Measurements from ENCODE around the gene DENND4A.

DENND4A gene

GRCh38 chr15:65773386-65774111 lies 18.5 kb downstream of the DENND4A start:
- H4K20me1 ChIP-seq (ENCODE audit: low read depth, low read length): no peaks in the 10 kb centered on the region
- H3K4me2 ChIP-seq (ENCODE audit: low read depth, low read length, poor library complexity, severe bottlenecking): peak overlapping the region; percentile 48
- TF ChIP-seq EZH2phosphoT487 (conservative IDR thresholded peaks at IDR 0.05; ENCODE audit: low read length): no peak
- no peak for TF ChIP-seq CTCF (IDR thresholded peaks at IDR 0.05; ENCODE audit: insufficient read depth, low read length, poor library complexity, severe bottlenecking)

GRCh38 chr15:65772930-65773329 lies 19.2 kb downstream of the DENND4A start:
- H3K9me3 ChIP-seq (ENCODE audit: insufficient read depth, low read length): no peaks in the 10 kb centered on the region
- TF ChIP-seq CTCF (IDR thresholded peaks at IDR 0.05; ENCODE audit: insufficient read depth, low read length, poor library complexity, severe bottlenecking) (no peak), EZH2phosphoT487 (conservative IDR thresholded peaks at IDR 0.05; ENCODE audit: low read length) (no peak)
- 0 out of 2 replicates have a peak, but pooled peaks cover 8% of the 10 kb centered on the region for H3K36me3 ChIP-seq (ENCODE audit: low read length)
- no peaks in the 10 kb centered on the region for H3K27me3 ChIP-seq (ENCODE audit: low read length)
- H3K79me2 ChIP-seq (ENCODE audit: insufficient read depth, low read length): peaks cover 99% of the 10 kb centered on the region
- peak overlapping the region; percentile 48 for H3K4me2 ChIP-seq (ENCODE audit: low read depth, low read length, poor library complexity, severe bottlenecking)
- H3K27ac ChIP-seq (ENCODE audit: low read depth, low read length): peak overlapping the region; percentile 76
- H4K20me1 ChIP-seq (ENCODE audit: low read depth, low read length): no peaks in the 10 kb centered on the region
- no peak overlapping the region for H2AFZ ChIP-seq (ENCODE audit: low read depth, low read length, severe bottlenecking)
- peaks cover 57% of the 10 kb centered on the region for H3F3A ChIP-seq (ENCODE audit: insufficient read depth)
- no peak overlapping the region for H3K4me3 ChIP-seq (ENCODE audit: insufficient read depth, low read length, poor library complexity, severe bottlenecking)
- H3K9me2 ChIP-seq (replicated peaks; ENCODE audit: insufficient read depth, low read length): no peaks in the 10 kb centered on the region
- no peak overlapping the region; the same call in 1 of the 2 replicates for H3K9ac ChIP-seq (ENCODE audit: low read length)

More at GRCh38 chr15:65773386-65774111, 18.5 kb downstream of the DENND4A start:
- H3F3A ChIP-seq (ENCODE audit: insufficient read depth): peaks cover 57% of the 10 kb centered on the region
- H3K79me2 ChIP-seq (ENCODE audit: insufficient read depth, low read length): peaks cover 99% of the 10 kb centered on the region
- H2AFZ ChIP-seq (ENCODE audit: low read depth, low read length, severe bottlenecking): no peak overlapping the region
- H3K4me3 ChIP-seq (ENCODE audit: insufficient read depth, low read length, poor library complexity, severe bottlenecking): no peak overlapping the region
- no peak overlapping the region; the same call in 1 of the 2 replicates for H3K9ac ChIP-seq (ENCODE audit: low read length)
- no peaks in the 10 kb centered on the region for H3K27me3 ChIP-seq (ENCODE audit: low read length)
- H3K9me3 ChIP-seq (ENCODE audit: insufficient read depth, low read length): no peaks in the 10 kb centered on the region
- H3K9me2 ChIP-seq (replicated peaks; ENCODE audit: insufficient read depth, low read length): no peaks in the 10 kb centered on the region
- H3K27ac ChIP-seq (ENCODE audit: low read depth, low read length): peak overlapping the region; percentile 76
- H3K36me3 ChIP-seq (ENCODE audit: low read length): 0 out of 2 replicates have a peak, but pooled peaks cover 8% of the 10 kb centered on the region

- no peak overlapping the region for H3K4me3 ChIP-seq (ENCODE audit: insufficient read depth, low read length, poor library complexity, severe bottlenecking)
- 0 out of 2 replicates have a peak, but pooled peaks cover 8% of the 10 kb centered on the region for H3K36me3 ChIP-seq (ENCODE audit: low read length)
- H3K9me3 ChIP-seq (ENCODE audit: insufficient read depth, low read length): no peaks in the 10 kb centered on the region
- H2AFZ ChIP-seq (ENCODE audit: low read depth, low read length, severe bottlenecking): no peak overlapping the region
- H3K9me2 ChIP-seq (replicated peaks; ENCODE audit: insufficient read depth, low read length): no peaks in the 10 kb centered on the region
- H3K27me3 ChIP-seq (ENCODE audit: low read length): no peaks in the 10 kb centered on the region
- H3K79me2 ChIP-seq (ENCODE audit: insufficient read depth, low read length): peaks cover 99% of the 10 kb centered on the region
- H3K4me2 ChIP-seq (ENCODE audit: low read depth, low read length, poor library complexity, severe bottlenecking): peak overlapping the region; percentile 53
- no peaks in the 10 kb centered on the region for H4K20me1 ChIP-seq (ENCODE audit: low read depth, low read length)
- peak overlapping the region; percentile 10; the same call in 1 of the 2 replicates for H3K9ac ChIP-seq (ENCODE audit: low read length)
- peaks cover 61% of the 10 kb centered on the region for H3F3A ChIP-seq (ENCODE audit: insufficient read depth)
- no peak for TF ChIP-seq EZH2phosphoT487 (conservative IDR thresholded peaks at IDR 0.05; ENCODE audit: low read length)
- no peak for TF ChIP-seq CTCF (IDR thresholded peaks at IDR 0.05; ENCODE audit: insufficient read depth, low read length, poor library complexity, severe bottlenecking)
- H3K27ac ChIP-seq (ENCODE audit: low read depth, low read length): peak overlapping the region; percentile 61
Observed at GRCh38 chr15:65771870-65772269, 20.2 kb downstream of the DENND4A start.
